HL-60 (cell line): Measurements from ENCODE around the gene FCHO2.
A peak's percentile ranks its signal among the peaks of the same experiment; 100 is the strongest.

ENCODE experiments used
- DNase-seq, 2 experiments: peaks; one replicate each; pipeline ENCODE4 v3.0.0-alpha.2; 2010 to 2020; ENCODE audit warnings: low read depth in 1 of 2, low spot score in 1 of 2
- H3K27ac ChIP-seq: fragments of 250-450 bp; sonication (Bioruptor Pico); replicated peaks from 2 replicates; pipeline ENCODE4 v1.5.1; 2020; ENCODE audit warnings: mild to moderate bottlenecking, moderate library complexity
- H3K27me3 ChIP-seq: fragments of 250-450 bp; sonication (Bioruptor Pico); 2 replicates; pipeline ENCODE4 v1.5.1; 2021; ENCODE audit warnings: mild to moderate bottlenecking, moderate library complexity; ENCODE audit not compliant: insufficient read depth, poor library complexity, severe bottlenecking
- H3K4me3 ChIP-seq: replicated peaks from 2 replicates; pipeline ENCODE4 v1.5.1; 2011; ENCODE audit warnings: mild to moderate bottlenecking, control low read depth, low read length; ENCODE audit not compliant: insufficient read depth
- CTCF ChIP-seq: IDR thresholded peaks from one replicate; pipeline ENCODE4 v1.5.1; 2011; ENCODE audit warnings: low read length, control low read depth, inconsistent platforms; ENCODE audit not compliant: insufficient read depth
- GABPA ChIP-seq: IDR thresholded peaks from 2 replicates; pipeline ENCODE4 v1.6.1; 2012; ENCODE audit warnings: low read depth
- POLR2AphosphoS5 ChIP-seq: IDR thresholded peaks from 2 replicates; pipeline ENCODE4 v1.6.1; 2012; ENCODE audit warnings: low read depth
- SPI1 ChIP-seq: IDR thresholded peaks from 2 replicates; pipeline ENCODE4 v1.6.1; 2012; ENCODE audit warnings: low read depth, mild to moderate bottlenecking, borderline replicate concordance
- TF ChIP-seq, protein P1 (sequence below): IDR thresholded peaks from 2 replicates; pipeline ENCODE4 v1.6.1; 2012; ENCODE audit warnings: low read depth; ENCODE audit not compliant: insufficient replicate concordance

FCHO2 gene

GRCh38 chr5:73117088-73117740 lies 161.4 kb downstream of the FCHO2 start:
- DNase-seq: peak in 1 of 2 experiments; percentile 53
- no peak overlapping the region for H3K27ac ChIP-seq
- peaks cover 2% of the 10 kb centered on the region for H3K27me3 ChIP-seq
- TF ChIP-seq CTCF (no peak), SPI1 (peak; percentile 40; the same call in 1 of the 2 replicates)
- no peak overlapping the region for H3K4me3 ChIP-seq

DNA sequence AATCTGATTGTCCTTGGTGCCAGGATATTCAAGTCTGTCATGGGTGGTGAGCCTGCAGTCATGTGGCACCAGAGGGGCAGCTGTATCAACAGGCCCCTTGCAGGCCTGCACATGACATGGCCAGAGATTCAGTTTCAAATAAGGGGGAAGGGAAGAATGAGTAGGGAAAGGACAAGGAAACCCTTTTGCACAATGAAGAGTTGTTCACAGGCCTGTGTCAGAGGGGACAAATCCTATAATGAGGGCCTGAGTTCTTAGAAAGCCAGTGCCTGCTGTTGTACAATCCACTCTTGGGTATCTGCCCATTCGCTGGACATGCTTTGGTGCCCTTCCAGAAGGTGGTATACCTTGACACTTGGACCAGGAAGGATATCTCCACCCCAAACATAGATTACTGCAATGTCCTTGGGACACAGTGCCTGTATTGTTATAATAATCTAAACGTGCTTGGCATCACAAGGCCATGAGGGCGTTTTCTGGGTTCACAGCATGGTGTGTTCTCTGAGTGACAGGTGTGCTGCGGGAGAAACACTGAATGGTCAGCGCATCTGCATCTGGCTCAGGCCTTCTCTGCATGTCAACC lies 162.6 kb downstream of the FCHO2 start:
- DNase-seq: no peak
- peaks cover 2% of the 10 kb centered on the region for H3K27me3 ChIP-seq
- H3K27ac ChIP-seq: no peak overlapping the region
- H3K4me3 ChIP-seq: no peak overlapping the region
- TF ChIP-seq POLR2AphosphoS5 (no peak), CTCF (no peak), GABPA (no peak), SPI1 (no peak)
- TF ChIP-seq, protein P1, sequence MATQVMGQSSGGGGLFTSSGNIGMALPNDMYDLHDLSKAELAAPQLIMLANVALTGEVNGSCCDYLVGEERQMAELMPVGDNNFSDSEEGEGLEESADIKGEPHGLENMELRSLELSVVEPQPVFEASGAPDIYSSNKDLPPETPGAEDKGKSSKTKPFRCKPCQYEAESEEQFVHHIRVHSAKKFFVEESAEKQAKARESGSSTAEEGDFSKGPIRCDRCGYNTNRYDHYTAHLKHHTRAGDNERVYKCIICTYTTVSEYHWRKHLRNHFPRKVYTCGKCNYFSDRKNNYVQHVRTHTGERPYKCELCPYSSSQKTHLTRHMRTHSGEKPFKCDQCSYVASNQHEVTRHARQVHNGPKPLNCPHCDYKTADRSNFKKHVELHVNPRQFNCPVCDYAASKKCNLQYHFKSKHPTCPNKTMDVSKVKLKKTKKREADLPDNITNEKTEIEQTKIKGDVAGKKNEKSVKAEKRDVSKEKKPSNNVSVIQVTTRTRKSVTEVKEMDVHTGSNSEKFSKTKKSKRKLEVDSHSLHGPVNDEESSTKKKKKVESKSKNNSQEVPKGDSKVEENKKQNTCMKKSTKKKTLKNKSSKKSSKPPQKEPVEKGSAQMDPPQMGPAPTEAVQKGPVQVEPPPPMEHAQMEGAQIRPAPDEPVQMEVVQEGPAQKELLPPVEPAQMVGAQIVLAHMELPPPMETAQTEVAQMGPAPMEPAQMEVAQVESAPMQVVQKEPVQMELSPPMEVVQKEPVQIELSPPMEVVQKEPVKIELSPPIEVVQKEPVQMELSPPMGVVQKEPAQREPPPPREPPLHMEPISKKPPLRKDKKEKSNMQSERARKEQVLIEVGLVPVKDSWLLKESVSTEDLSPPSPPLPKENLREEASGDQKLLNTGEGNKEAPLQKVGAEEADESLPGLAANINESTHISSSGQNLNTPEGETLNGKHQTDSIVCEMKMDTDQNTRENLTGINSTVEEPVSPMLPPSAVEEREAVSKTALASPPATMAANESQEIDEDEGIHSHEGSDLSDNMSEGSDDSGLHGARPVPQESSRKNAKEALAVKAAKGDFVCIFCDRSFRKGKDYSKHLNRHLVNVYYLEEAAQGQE: no peak

DNA sequence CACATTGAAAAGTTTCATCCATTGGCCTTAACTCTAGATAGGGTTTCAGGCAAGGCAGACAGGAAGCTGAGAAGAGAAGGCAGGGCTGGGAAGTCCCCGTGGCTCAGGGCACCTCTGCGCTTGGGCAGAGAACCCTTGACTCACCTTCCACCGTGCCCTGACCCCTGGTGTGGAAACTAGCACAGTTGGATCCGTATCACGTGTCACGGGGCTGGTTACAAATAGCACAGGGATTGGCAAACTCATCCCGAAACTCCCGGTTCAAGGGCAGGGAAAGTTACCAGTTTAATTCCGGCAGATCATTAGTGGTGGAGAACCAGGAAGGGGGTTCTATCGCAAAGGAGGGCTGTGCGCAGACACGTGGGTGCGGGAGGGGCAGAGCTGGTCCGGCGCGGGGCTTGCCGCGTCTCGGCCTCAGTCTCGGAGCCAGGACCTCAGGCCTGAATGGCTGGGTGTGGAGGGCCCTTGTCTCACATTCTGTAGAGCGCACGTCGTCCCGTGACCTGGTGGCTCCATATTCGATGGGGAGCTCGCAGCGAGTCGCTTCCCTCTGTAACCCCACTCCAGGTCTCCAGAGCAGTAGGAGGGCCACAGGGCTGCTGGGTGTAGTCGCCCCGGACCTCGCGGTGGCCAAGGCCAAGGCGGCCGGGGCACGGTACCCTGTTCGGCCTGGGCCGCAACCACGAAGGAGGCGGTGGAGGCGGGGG lies 163.8 kb downstream of the FCHO2 start:
- DNase-seq: no peak
- H3K27me3 ChIP-seq: peaks cover 2% of the 10 kb centered on the region
- H3K27ac ChIP-seq: no peak overlapping the region
- H3K4me3 ChIP-seq: no peak overlapping the region
- TF ChIP-seq CTCF: no peak
- no peak for TF ChIP-seq SPI1
- no peak for TF ChIP-seq GABPA
- TF ChIP-seq, protein P1: no peak
- no peak for TF ChIP-seq POLR2AphosphoS5
